HEK293 (cell line): ENCODE results near the gene LONRF2.

Experiments
- CTCF ChIP-seq: fragments of 450-650 bp; formaldehyde crosslinking; IDR thresholded peaks from 2 replicates; pipeline ENCODE4 v1.5.1; 2016; ENCODE audit warnings: missing biosample characterization, missing genetic modification characterization
- TRIM28 ChIP-seq: IDR thresholded peaks from 2 replicates; pipeline ENCODE4 v1.6.1; 2011; ENCODE audit warnings: low read length, control low read depth, borderline replicate concordance
- YY1 ChIP-seq: fragments of 450-650 bp; formaldehyde crosslinking; IDR thresholded peaks from 2 replicates; pipeline ENCODE4 v1.5.1; 2018; ENCODE audit warnings: missing biosample characterization, missing genetic modification characterization
- ZNF280D ChIP-seq: fragments of 450-650 bp; formaldehyde crosslinking; IDR thresholded peaks from 2 replicates; pipeline ENCODE4 v1.5.1; 2016; ENCODE audit warnings: missing biosample characterization, missing genetic modification characterization
- ZNF76 ChIP-seq: fragments of 450-650 bp; formaldehyde crosslinking; IDR thresholded peaks from 2 replicates; pipeline ENCODE4; 2016; ENCODE audit warnings: low read depth, missing biosample characterization, missing genetic modification characterization, borderline replicate concordance
- ZNF830 ChIP-seq: fragments of 450-650 bp; IDR thresholded peaks from 2 replicates; pipeline ENCODE4 v1.5.0; 2018; ENCODE audit warnings: missing biosample characterization, missing genetic modification characterization, low read depth, mild to moderate bottlenecking, moderate library complexity
- TF ChIP-seq, protein P1 (sequence below): fragments of 450-650 bp; formaldehyde crosslinking; IDR thresholded peaks from 2 replicates; pipeline ENCODE4 v1.5.1; 2016; ENCODE audit warnings: missing biosample characterization, missing genetic modification characterization

DNA sequence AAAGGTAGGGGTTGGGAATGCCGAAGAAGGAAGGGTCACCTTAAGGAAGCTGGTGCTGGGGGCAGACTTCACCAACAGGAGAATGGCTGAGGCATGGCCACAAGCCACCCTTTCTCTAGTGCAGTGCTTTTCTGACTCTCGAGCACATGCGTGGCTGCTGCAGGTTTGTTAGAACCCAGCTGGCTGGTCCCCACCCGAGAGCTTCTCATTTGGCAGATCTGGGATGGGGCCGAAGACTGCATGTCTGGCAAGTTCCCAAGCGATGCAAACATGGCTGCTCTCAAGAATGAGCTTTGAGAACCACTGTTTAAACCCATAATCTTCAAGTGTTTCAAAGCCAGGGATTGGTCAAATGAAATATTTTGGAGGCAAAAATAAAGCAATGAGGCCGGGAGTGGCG, 63.2 kb downstream of the LONRF2 start:
- no peak for TF ChIP-seq CTCF (tag by site-specific recombination)
- no peak for TF ChIP-seq ZNF830 (tag by site-specific recombination)
- no peak for TF ChIP-seq YY1
- no peak for TF ChIP-seq ZNF76 (tag by site-specific recombination)
- TF ChIP-seq, protein P1, sequence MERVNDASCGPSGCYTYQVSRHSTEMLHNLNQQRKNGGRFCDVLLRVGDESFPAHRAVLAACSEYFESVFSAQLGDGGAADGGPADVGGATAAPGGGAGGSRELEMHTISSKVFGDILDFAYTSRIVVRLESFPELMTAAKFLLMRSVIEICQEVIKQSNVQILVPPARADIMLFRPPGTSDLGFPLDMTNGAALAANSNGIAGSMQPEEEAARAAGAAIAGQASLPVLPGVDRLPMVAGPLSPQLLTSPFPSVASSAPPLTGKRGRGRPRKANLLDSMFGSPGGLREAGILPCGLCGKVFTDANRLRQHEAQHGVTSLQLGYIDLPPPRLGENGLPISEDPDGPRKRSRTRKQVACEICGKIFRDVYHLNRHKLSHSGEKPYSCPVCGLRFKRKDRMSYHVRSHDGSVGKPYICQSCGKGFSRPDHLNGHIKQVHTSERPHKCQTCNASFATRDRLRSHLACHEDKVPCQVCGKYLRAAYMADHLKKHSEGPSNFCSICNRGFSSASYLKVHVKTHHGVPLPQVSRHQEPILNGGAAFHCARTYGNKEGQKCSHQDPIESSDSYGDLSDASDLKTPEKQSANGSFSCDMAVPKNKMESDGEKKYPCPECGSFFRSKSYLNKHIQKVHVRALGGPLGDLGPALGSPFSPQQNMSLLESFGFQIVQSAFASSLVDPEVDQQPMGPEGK = no peak
- TF ChIP-seq TRIM28 = no peak
- no peak for TF ChIP-seq ZNF280D (tag by site-specific recombination)
